ENCODE measurements around the gene BICD2.
A peak's percentile ranks its signal among the peaks of the same experiment; 100 is the strongest.
"Not testable (repeated sequence)": the region's sequence is repeated elsewhere in the genome, so short reads cannot be mapped to it uniquely, and the experiment has no call there.

BICD2 gene

GRCh38 chr9:92804727-92805126, 40.1 kb upstream of the BICD2 start:
- peak; percentile 31 for DNase-seq
- H3K4me3 ChIP-seq (ENCODE audit: low read length) = no peak overlapping the region
- H3K27me3 ChIP-seq (ENCODE audit: insufficient read depth, low read length, poor library complexity) = peaks cover 21% of the 10 kb centered on the region

GRCh38 chr9:92798358-92798757, 33.7 kb upstream of the BICD2 start:
- Histone ChIP-seq H3K18ac (ENCODE audit: low read length) (no peak overlapping the region), H3K27ac (ENCODE audit: low read depth, low read length) (no peak overlapping the region), H3K9ac (ENCODE audit: low read length) (no peak overlapping the region), H3K79me2 (ENCODE audit: control insufficient read depth, insufficient read depth, low read length) (no peaks in the 10 kb centered on the region), H3K4me3 (ENCODE audit: low read length) (no peak overlapping the region), H2BK120ac (ENCODE audit: low read depth, low read length) (no peak overlapping the region), H2BK5ac (ENCODE audit: low read length) (no peak overlapping the region), H3K4me2 (ENCODE audit: low read length) (no peak overlapping the region), H2BK15ac (replicated peaks; ENCODE audit: low read depth) (no peak overlapping the region), H4K5ac (ENCODE audit: low read length) (no peak overlapping the region), H3K23ac (ENCODE audit: low read length) (no peak overlapping the region), H3K36me3 (ENCODE audit: control insufficient read depth, insufficient read depth, low read length) (no peaks in the 10 kb centered on the region), H3K79me1 (ENCODE audit: low read length) (no peaks in the 10 kb centered on the region), H4K8ac (ENCODE audit: low read depth, low read length) (no peak overlapping the region), H3K4ac (ENCODE audit: low read depth, low read length) (no peak overlapping the region), H3K27me3 (ENCODE audit: insufficient read depth, low read length, poor library complexity) (no peaks in the 10 kb centered on the region), H2AK5ac (ENCODE audit: low read length) (no peak overlapping the region), H3K56ac (ENCODE audit: low read length) (no peak overlapping the region), H3K4me1 (ENCODE audit: control insufficient read depth, low read depth, low read length) (no peaks in the 10 kb centered on the region)
- WGBS (ENCODE audit: extremely low coverage, insufficient coverage, low lambda C conversion rate) = no CpG with 5 or more reads among the region's 11 CpGs
- no peak for DNase-seq

More at GRCh38 chr9:92804727-92805126, 40.1 kb upstream of the BICD2 start:
- Histone ChIP-seq H3K4me1 (ENCODE audit: control insufficient read depth, low read depth, low read length) (no peaks in the 10 kb centered on the region), H3K36me3 (ENCODE audit: control insufficient read depth, insufficient read depth, low read length) (no peaks in the 10 kb centered on the region), H2BK15ac (replicated peaks; ENCODE audit: low read depth) (no peak overlapping the region), H2AK5ac (ENCODE audit: low read length) (no peak overlapping the region), H3K4ac (ENCODE audit: low read depth, low read length) (no peak overlapping the region), H3K9ac (ENCODE audit: low read length) (no peak overlapping the region), H4K5ac (ENCODE audit: low read length) (no peak overlapping the region), H3K79me1 (ENCODE audit: low read length) (no peaks in the 10 kb centered on the region), H3K27ac (ENCODE audit: low read depth, low read length) (no peak overlapping the region), H3K4me2 (ENCODE audit: low read length) (no peak overlapping the region), H3K23ac (ENCODE audit: low read length) (no peak overlapping the region), H4K8ac (ENCODE audit: low read depth, low read length) (no peak overlapping the region), H2BK120ac (ENCODE audit: low read depth, low read length) (no peak overlapping the region), H3K79me2 (ENCODE audit: control insufficient read depth, insufficient read depth, low read length) (no peaks in the 10 kb centered on the region), H3K18ac (ENCODE audit: low read length) (no peak overlapping the region), H2BK5ac (ENCODE audit: low read length) (no peak overlapping the region), H3K56ac (ENCODE audit: low read length) (no peak overlapping the region)
- 100% methylated on average over 6 of the region's 6 CpGs for WGBS (ENCODE audit: extremely low coverage, insufficient coverage, low lambda C conversion rate)

- no CpG with 5 or more reads among the region's 9 CpGs for WGBS (ENCODE audit: extremely low coverage, insufficient coverage, low lambda C conversion rate)
- DNase-seq; H3K18ac ChIP-seq (ENCODE audit: low read length); H3K4ac ChIP-seq (ENCODE audit: low read depth, low read length); H3K79me1 ChIP-seq (ENCODE audit: low read length); H2BK15ac ChIP-seq (replicated peaks; ENCODE audit: low read depth); H3K79me2 ChIP-seq (ENCODE audit: control insufficient read depth, insufficient read depth, low read length); H3K9ac ChIP-seq (ENCODE audit: low read length); H3K56ac ChIP-seq (ENCODE audit: low read length); H3K23ac ChIP-seq (ENCODE audit: low read length); H2BK120ac ChIP-seq (ENCODE audit: low read depth, low read length); H3K4me1 ChIP-seq (ENCODE audit: control insufficient read depth, low read depth, low read length); H3K4me2 ChIP-seq (ENCODE audit: low read length); H3K27ac ChIP-seq (ENCODE audit: low read depth, low read length); H3K27me3 ChIP-seq (ENCODE audit: insufficient read depth, low read length, poor library complexity); H4K5ac ChIP-seq (ENCODE audit: low read length); H3K36me3 ChIP-seq (ENCODE audit: control insufficient read depth, insufficient read depth, low read length); H3K4me3 ChIP-seq (ENCODE audit: low read length); H2AK5ac ChIP-seq (ENCODE audit: low read length); H2BK5ac ChIP-seq (ENCODE audit: low read length); H4K8ac ChIP-seq (ENCODE audit: low read depth, low read length): not testable (repeated sequence)
Observed at GRCh38 chr9:92796337-92796804, 31.7 kb upstream of the BICD2 start.

GRCh38 chr9:92795598-92796336, 31.1 kb upstream of the BICD2 start:
- Histone ChIP-seq H3K18ac (ENCODE audit: low read length) (no peak overlapping the region), H3K56ac (ENCODE audit: low read length) (no peak overlapping the region), H3K36me3 (ENCODE audit: control insufficient read depth, insufficient read depth, low read length) (no peaks in the 10 kb centered on the region), H3K27me3 (ENCODE audit: insufficient read depth, low read length, poor library complexity) (no peaks in the 10 kb centered on the region), H3K79me2 (ENCODE audit: control insufficient read depth, insufficient read depth, low read length) (no peaks in the 10 kb centered on the region), H2BK5ac (ENCODE audit: low read length) (no peak overlapping the region), H4K5ac (ENCODE audit: low read length) (no peak overlapping the region), H3K4me2 (ENCODE audit: low read length) (no peak overlapping the region), H3K4ac (ENCODE audit: low read depth, low read length) (no peak overlapping the region), H3K79me1 (ENCODE audit: low read length) (no peaks in the 10 kb centered on the region), H2BK120ac (ENCODE audit: low read depth, low read length) (no peak overlapping the region), H2BK15ac (replicated peaks; ENCODE audit: low read depth) (no peak overlapping the region), H4K8ac (ENCODE audit: low read depth, low read length) (no peak overlapping the region), H3K4me1 (ENCODE audit: control insufficient read depth, low read depth, low read length) (no peaks in the 10 kb centered on the region), H2AK5ac (ENCODE audit: low read length) (no peak overlapping the region), H3K9ac (ENCODE audit: low read length) (no peak overlapping the region), H3K4me3 (ENCODE audit: low read length) (no peak overlapping the region), H3K27ac (ENCODE audit: low read depth, low read length) (no peak overlapping the region), H3K23ac (ENCODE audit: low read length) (no peak overlapping the region)
- WGBS (ENCODE audit: extremely low coverage, insufficient coverage, low lambda C conversion rate) = no CpG with 5 or more reads among the region's 9 CpGs
- DNase-seq = no peak

GRCh38 chr9:92795000-92795399, 30.4 kb upstream of the BICD2 start:
- DNase-seq = no peak
- Histone ChIP-seq H3K4me2 (ENCODE audit: low read length) (no peak overlapping the region), H3K56ac (ENCODE audit: low read length) (no peak overlapping the region), H3K79me2 (ENCODE audit: control insufficient read depth, insufficient read depth, low read length) (no peaks in the 10 kb centered on the region), H3K9ac (ENCODE audit: low read length) (no peak overlapping the region), H2BK5ac (ENCODE audit: low read length) (no peak overlapping the region), H3K79me1 (ENCODE audit: low read length) (no peaks in the 10 kb centered on the region), H3K4me3 (ENCODE audit: low read length) (no peak overlapping the region), H3K27me3 (ENCODE audit: insufficient read depth, low read length, poor library complexity) (no peaks in the 10 kb centered on the region), H2AK5ac (ENCODE audit: low read length) (no peak overlapping the region), H3K4me1 (ENCODE audit: control insufficient read depth, low read depth, low read length) (no peaks in the 10 kb centered on the region), H3K23ac (ENCODE audit: low read length) (no peak overlapping the region), H3K18ac (ENCODE audit: low read length) (no peak overlapping the region), H2BK120ac (ENCODE audit: low read depth, low read length) (no peak overlapping the region), H3K4ac (ENCODE audit: low read depth, low read length) (no peak overlapping the region), H4K5ac (ENCODE audit: low read length) (no peak overlapping the region), H3K36me3 (ENCODE audit: control insufficient read depth, insufficient read depth, low read length) (no peaks in the 10 kb centered on the region), H4K8ac (ENCODE audit: low read depth, low read length) (no peak overlapping the region), H3K27ac (ENCODE audit: low read depth, low read length) (no peak overlapping the region), H2BK15ac (replicated peaks; ENCODE audit: low read depth) (no peak overlapping the region)
- no CpG with 5 or more reads among the region's 4 CpGs for WGBS (ENCODE audit: extremely low coverage, insufficient coverage, low lambda C conversion rate)

- no peak overlapping the region for H3K18ac ChIP-seq (ENCODE audit: low read length)
- no peak overlapping the region for H2BK15ac ChIP-seq (replicated peaks; ENCODE audit: low read depth)
- no peak overlapping the region for H2BK120ac ChIP-seq (ENCODE audit: low read depth, low read length)
- no peaks in the 10 kb centered on the region for H3K79me2 ChIP-seq (ENCODE audit: control insufficient read depth, insufficient read depth, low read length)
- H4K5ac ChIP-seq (ENCODE audit: low read length) = no peak overlapping the region
- H3K79me1 ChIP-seq (ENCODE audit: low read length) = no peaks in the 10 kb centered on the region
- no peak overlapping the region for H3K23ac ChIP-seq (ENCODE audit: low read length)
- no peak overlapping the region for H3K4me3 ChIP-seq (ENCODE audit: low read length)
- no peak for DNase-seq
- H2BK5ac ChIP-seq (ENCODE audit: low read length) = no peak overlapping the region
- H4K8ac ChIP-seq (ENCODE audit: low read depth, low read length) = no peak overlapping the region
- H2AK5ac ChIP-seq (ENCODE audit: low read length) = no peak overlapping the region
- H3K36me3 ChIP-seq (ENCODE audit: control insufficient read depth, insufficient read depth, low read length) = no peaks in the 10 kb centered on the region
- H3K4me1 ChIP-seq (ENCODE audit: control insufficient read depth, low read depth, low read length) = no peaks in the 10 kb centered on the region
- no CpG with 5 or more reads among the region's 7 CpGs for WGBS (ENCODE audit: extremely low coverage, insufficient coverage, low lambda C conversion rate)
- no peak overlapping the region for H3K56ac ChIP-seq (ENCODE audit: low read length)
- no peak overlapping the region for H3K4me2 ChIP-seq (ENCODE audit: low read length)
- no peak overlapping the region for H3K27ac ChIP-seq (ENCODE audit: low read depth, low read length)
- no peaks in the 10 kb centered on the region for H3K27me3 ChIP-seq (ENCODE audit: insufficient read depth, low read length, poor library complexity)
- H3K4ac ChIP-seq (ENCODE audit: low read depth, low read length) = no peak overlapping the region
- no peak overlapping the region for H3K9ac ChIP-seq (ENCODE audit: low read length)
Observed at GRCh38 chr9:92794426-92794825, 29.8 kb upstream of the BICD2 start.

Data from mesendoderm (in vitro differentiated cells).